H1 (cell line): ENCODE results near the gene CD44. TPM values are rescaled to one million over a fixed set of nuclear protein-coding genes. Genes with fewer than 3 reads are reported as not detected.

Experiments used
- CTCF ChIA-PET: fragments of 300-600 bp; sonication (Branson Sonifier 250); formaldehyde crosslinking; loops from one replicate; lab custom pipeline; 2021; ENCODE audit not compliant: partially characterized antibody; lab: Charles Lee
- POLR2A ChIA-PET: fragments of 300-600 bp; sonication (Branson Sonifier 250); formaldehyde crosslinking; loops from one replicate; lab custom pipeline; 2021; ENCODE audit warnings: inconsistent platforms; ENCODE audit not compliant: partially characterized antibody; lab: Charles Lee
- DNase-seq, 2 experiments: peaks; one replicate each; pipeline versions ENCODE4 v3.0.0 to v3.0.0-alpha.2; 2010 to 2022; ENCODE audit warnings: low spot score in 2 of 2, low read depth in 1 of 2, mixed read lengths in 1 of 2
- FAIRE-seq: peaks from 2 replicates; lab custom pipeline; 2011; peaks lifted over from hg19 to GRCh38; lab: Jason Lieb, UNC
- H2AFZ ChIP-seq: 2 replicates; pipeline ENCODE4 v1.8.1; 2012; ENCODE audit warnings: low read length, inconsistent platforms
- H2AK5ac ChIP-seq: 2 replicates; pipeline ENCODE4 v1.6.1; 2013; ENCODE audit warnings: low read depth, low read length
- H2BK120ac ChIP-seq: replicated peaks from 2 replicates; pipeline ENCODE3; 2013; ENCODE audit warnings: low read depth, low read length, inconsistent platforms
- H2BK12ac ChIP-seq: 2 replicates; pipeline ENCODE4 v1.6.1; 2013; ENCODE audit warnings: low read depth, low read length
- H2BK15ac ChIP-seq: 2 replicates; pipeline ENCODE4 v1.6.1; 2013; ENCODE audit warnings: low read length
- H2BK20ac ChIP-seq: 2 replicates; pipeline ENCODE4 v1.6.1; 2013; ENCODE audit warnings: low read length
- H2BK5ac ChIP-seq: 2 replicates; pipeline ENCODE4 v1.6.1; 2013; ENCODE audit warnings: low read depth, low read length
- H3K14ac ChIP-seq: 2 replicates; pipeline ENCODE4 v1.6.1; 2013; ENCODE audit warnings: inconsistent platforms; ENCODE audit not compliant: insufficient read length
- H3K18ac ChIP-seq: 2 replicates; pipeline ENCODE4 v1.6.1; 2013; ENCODE audit warnings: low read length; ENCODE audit errors: extremely low read depth
- H3K23ac ChIP-seq: 2 replicates; pipeline ENCODE4 v1.6.1; 2013; ENCODE audit warnings: inconsistent platforms; ENCODE audit not compliant: insufficient read length
- H3K23me2 ChIP-seq: 2 replicates; pipeline ENCODE4 v1.6.1; 2013; ENCODE audit warnings: low read depth, low read length
- H3K27ac ChIP-seq: 2 replicates; pipeline ENCODE4 v1.6.1; 2011; ENCODE audit warnings: low read depth, low read length, inconsistent platforms
- H3K27me3 ChIP-seq, 4 experiments: replicated peaks in 1 of 4; 1 replicate in 1 of 4; 2 replicates in 3 of 4; pipeline versions ENCODE4 v1.6.1 to v1.8.1; 2011 to 2013; ENCODE audit warnings: low read length in 3 of 4, mild to moderate bottlenecking in 3 of 4, inconsistent platforms in 2 of 4, mixed read lengths in 2 of 4, moderate library complexity in 1 of 4; ENCODE audit not compliant: control insufficient read depth in 3 of 4, insufficient read depth in 3 of 4; ENCODE audit errors: extremely low read depth in 1 of 4
- H3K36me3 ChIP-seq, 4 experiments: 2 replicates each; pipeline versions ENCODE4 v1.6.1 to v1.8.1; 2011 to 2013; ENCODE audit warnings: mild to moderate bottlenecking in 4 of 4, low read length in 3 of 4, moderate library complexity in 2 of 4, control low read depth in 1 of 4, inconsistent platforms in 1 of 4; ENCODE audit not compliant: insufficient read depth in 4 of 4, control insufficient read depth in 2 of 4
- H3K4ac ChIP-seq: replicated peaks from 2 replicates; pipeline ENCODE3; 2013; ENCODE audit warnings: low read length, low read depth, mixed read lengths, inconsistent platforms; ENCODE audit not compliant: insufficient read length
- H3K4me1 ChIP-seq, 4 experiments: replicated peaks in 1 of 4; 1 replicate in 1 of 4; 2 replicates in 3 of 4; pipeline versions ENCODE4 v1.6.1 to v1.8.1; 2011 to 2013; ENCODE audit warnings: low read length in 3 of 4, inconsistent platforms in 2 of 4, mixed read lengths in 1 of 4; ENCODE audit not compliant: insufficient read depth in 4 of 4, control insufficient read depth in 3 of 4
- H3K4me2 ChIP-seq, 2 experiments: 2 replicates each; pipeline versions ENCODE4 v1.6.1 to v1.8.1; 2011 to 2013; ENCODE audit warnings: low read depth in 2 of 2, low read length in 2 of 2, control low read depth in 1 of 2, inconsistent platforms in 1 of 2, mild to moderate bottlenecking in 1 of 2; ENCODE audit not compliant: insufficient read depth in 1 of 2
- H3K4me3 ChIP-seq, 4 experiments: fragments of 200-600, 300-600 bp in 1 of 4; sonication (generic), shearing (Covaris generic), sonication (Bioruptor Twin) in 1 of 4; 2 replicates each; pipeline versions ENCODE4 v1.5.1 to v1.8.1; 2011 to 2016; ENCODE audit warnings: low read length in 4 of 4, low read depth in 3 of 4, control low read depth in 2 of 4, inconsistent platforms in 2 of 4, mild to moderate bottlenecking in 2 of 4, mixed read lengths in 1 of 4, moderate library complexity in 1 of 4; ENCODE audit not compliant: insufficient read depth in 2 of 4; ENCODE audit errors: extremely low read depth in 1 of 4
- H3K56ac ChIP-seq: replicated peaks from 2 replicates; pipeline ENCODE3; 2013; ENCODE audit warnings: low read depth, mild to moderate bottlenecking, mixed read lengths, low read length, inconsistent platforms; ENCODE audit not compliant: insufficient read length
- H3K79me1 ChIP-seq: 2 replicates; pipeline ENCODE4 v1.6.1; 2013; ENCODE audit warnings: low read depth, low read length, control low read depth
- H3K79me2 ChIP-seq, 2 experiments: 2 replicates each; pipeline versions ENCODE4 v1.6.1 to v1.8.1; 2012 to 2013; ENCODE audit warnings: low read length in 2 of 2, mild to moderate bottlenecking in 2 of 2, inconsistent platforms in 1 of 2; ENCODE audit not compliant: insufficient read depth in 2 of 2, control insufficient read depth in 1 of 2
- H3K9ac ChIP-seq, 4 experiments: replicated peaks in 1 of 4; 1 replicate in 1 of 4; 2 replicates in 3 of 4; pipeline versions ENCODE4 v1.6.1 to v1.8.1; 2011 to 2013; ENCODE audit warnings: low read depth in 3 of 4, low read length in 3 of 4, control low read depth in 2 of 4, mild to moderate bottlenecking in 2 of 4, moderate library complexity in 2 of 4, inconsistent platforms in 1 of 4; ENCODE audit errors: extremely low read depth in 1 of 4
- H3K9me3 ChIP-seq, 2 experiments: 2 replicates each; pipeline versions ENCODE4 v1.6.1 to v1.8.1; 2012 to 2013; ENCODE audit warnings: mild to moderate bottlenecking in 2 of 2, moderate library complexity in 2 of 2, control low read depth in 1 of 2, inconsistent platforms in 1 of 2, low read depth in 1 of 2, low read length in 1 of 2, mixed read lengths in 1 of 2; ENCODE audit not compliant: insufficient read depth in 2 of 2
- H4K20me1 ChIP-seq, 2 experiments: replicated peaks in 1 of 2; 2 replicates each; pipeline versions ENCODE3 to v1.8.1; 2011 to 2013; ENCODE audit warnings: inconsistent platforms in 2 of 2, low read length in 2 of 2, mild to moderate bottlenecking in 1 of 2; ENCODE audit not compliant: insufficient read depth in 2 of 2, control insufficient read depth in 1 of 2
- H4K5ac ChIP-seq: 2 replicates; pipeline ENCODE4 v1.6.1; 2013; ENCODE audit warnings: low read length, low read depth, mixed read lengths, inconsistent platforms; ENCODE audit not compliant: insufficient read length
- H4K8ac ChIP-seq: 2 replicates; pipeline ENCODE4 v1.8.0; 2013; ENCODE audit warnings: mild to moderate bottlenecking, moderate library complexity, low read length, inconsistent platforms; ENCODE audit not compliant: insufficient read depth; ENCODE audit errors: extremely low read depth
- H4K91ac ChIP-seq: replicated peaks from 2 replicates; pipeline ENCODE3; 2013; ENCODE audit warnings: low read length, mixed read lengths, inconsistent platforms; ENCODE audit not compliant: insufficient read length
- CBX5 ChIP-seq: fragments of 300-800, 300-1000 bp; sonication (generic); IDR thresholded peaks from 2 replicates; pipeline ENCODE4 v1.7.1; 2016; ENCODE audit warnings: antibody characterized with exemption, low read length, low read depth
- CEBPB ChIP-seq: IDR thresholded peaks from 2 replicates; pipeline ENCODE4 v1.6.1; 2012; ENCODE audit warnings: low read depth, low read length
- CHD2 ChIP-seq: IDR thresholded peaks from 2 replicates; pipeline ENCODE4 v1.6.1; 2012; ENCODE audit warnings: low read length, improper control_type of control experiment
- RBBP5 ChIP-seq: IDR thresholded peaks from 2 replicates; pipeline ENCODE4 v1.7.1; 2012; ENCODE audit warnings: low read depth, mild to moderate bottlenecking, inconsistent platforms, low read length, moderate library complexity, borderline replicate concordance
- RNF2 ChIP-seq: fragments of 200-900, 300-1000 bp; sonication (generic); IDR thresholded peaks from 2 replicates; pipeline ENCODE4 v1.7.1; 2016; ENCODE audit warnings: borderline replicate concordance, low read depth, mild to moderate bottlenecking, antibody characterized with exemption, low read length; ENCODE audit not compliant: poor library complexity, severe bottlenecking; ENCODE audit errors: missing control alignments
- SIRT6 ChIP-seq: IDR thresholded peaks from one replicate; pipeline ENCODE4 v1.7.1; 2012; ENCODE audit warnings: low read length, inconsistent platforms
- TEAD4 ChIP-seq: IDR thresholded peaks from 2 replicates; pipeline ENCODE4 v1.6.1; 2012; ENCODE audit warnings: low read depth, low read length, inconsistent platforms, mixed read lengths
- WGBS, 2 experiments: shearing (Covaris generic) in 1 of 2; methylation state at CpG; one replicate each; pipeline versions ENCODE4 v1.1.6 to v1.1.7; 2013 to 2015; ENCODE audit warnings: low lambda C conversion rate in 2 of 2, mixed read lengths in 2 of 2, inconsistent platforms in 1 of 2, low coverage in 1 of 2, missing lambda C conversion rate in 1 of 2; ENCODE audit not compliant: insufficient replicate concordance in 2 of 2, insufficient coverage in 1 of 2, insufficient read length in 1 of 2; ENCODE audit errors: extremely low coverage in 1 of 2, missing lambda C conversion rate in 1 of 2; 5-methylcytosine and 5-hydroxymethylcytosine counted together
- polyA plus RNA-seq, 7 experiments: library from polyadenylated mRNA; depleted of rRNA in 3 of 7; stranded (reverse) in 5 of 7; unstranded in 2 of 7; fragments of >200 nt in 5 of 7; fragments of 200-250 nt in 2 of 7; gene quantifications; 1 replicate in 5 of 7; 2 replicates in 1 of 7; 4 replicates in 1 of 7; pipeline versions ENCODE4 v1.2.1 to v1.2.3, GENCODE V29; 2011 to 2013; ENCODE audit warnings: missing spikeins in 2 of 7, mixed read lengths in 2 of 7
- total RNA-seq: library from RNA; stranded (reverse); fragmentation: NEBNext Ultra II Directional; extraction: Animal tissue kit (Norgen Biotek cat#: 25700); gene quantifications from 2 replicates; pipeline ENCODE4 v1.2.1, GENCODE V29; 2021
- TF ChIP-seq, protein P1 (sequence below): IDR thresholded peaks from 2 replicates; pipeline ENCODE4 v1.6.1; 2012; ENCODE audit warnings: inconsistent platforms
- TF ChIP-seq, protein P2 (sequence below): IDR thresholded peaks from 2 replicates; pipeline ENCODE4 v1.6.1; 2012; ENCODE audit warnings: inconsistent platforms

The CD44 gene
- total and polyA plus RNA-seq, 2 of the 8 experiments (the other 6 are each of a cell fraction or from before 2014, with no cell fraction given), result 11.8 to 13.7 TPM

DNA sequence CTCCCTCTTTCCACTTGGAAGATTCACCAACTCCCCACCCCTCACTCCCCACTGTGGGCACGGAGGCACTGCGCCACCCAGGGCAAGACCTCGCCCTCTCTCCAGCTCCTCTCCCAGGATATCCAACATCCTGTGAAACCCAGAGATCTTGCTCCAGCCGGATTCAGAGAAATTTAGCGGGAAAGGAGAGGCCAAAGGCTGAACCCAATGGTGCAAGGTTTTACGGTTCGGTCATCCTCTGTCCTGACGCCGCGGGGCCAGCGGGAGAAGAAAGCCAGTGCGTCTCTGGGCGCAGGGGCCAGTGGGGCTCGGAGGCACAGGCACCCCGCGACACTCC is 397 bp upstream of the CD44 start:
- Histone ChIP-seq H4K20me1 (no peaks in the 10 kb centered on the region), H3K27ac (no peak overlapping the region), H2AFZ (peak overlapping the region; percentile 69), H4K8ac (peak overlapping the region; percentile 84; the same call in 1 of the 2 replicates), H3K56ac (no peak overlapping the region), H3K79me1 (no peaks in the 10 kb centered on the region)
- FAIRE-seq (no peak), DNase-seq (no peak)
- TF ChIP-seq RNF2 (no peak), TEAD4 (no peak), SIRT6 (no peak), CBX5 (no peak), RBBP5 (no peak), CHD2 (no peak), CEBPB (no peak)
- TF ChIP-seq, protein P1, sequence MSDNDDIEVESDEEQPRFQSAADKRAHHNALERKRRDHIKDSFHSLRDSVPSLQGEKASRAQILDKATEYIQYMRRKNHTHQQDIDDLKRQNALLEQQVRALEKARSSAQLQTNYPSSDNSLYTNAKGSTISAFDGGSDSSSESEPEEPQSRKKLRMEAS, result peak; percentile 37; the same call in 1 of the 2 replicates
- TF ChIP-seq, protein P2, sequence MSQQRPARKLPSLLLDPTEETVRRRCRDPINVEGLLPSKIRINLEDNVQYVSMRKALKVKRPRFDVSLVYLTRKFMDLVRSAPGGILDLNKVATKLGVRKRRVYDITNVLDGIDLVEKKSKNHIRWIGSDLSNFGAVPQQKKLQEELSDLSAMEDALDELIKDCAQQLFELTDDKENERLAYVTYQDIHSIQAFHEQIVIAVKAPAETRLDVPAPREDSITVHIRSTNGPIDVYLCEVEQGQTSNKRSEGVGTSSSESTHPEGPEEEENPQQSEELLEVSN, result peak; percentile 96
- TF ChIP-seq, all 59 proteins: peak for 2
- no peak overlapping the region for H2AK5ac ChIP-seq
- CTCF ChIA-PET, result interaction anchor here (0.6 to 1.8 kb wide), 4 partner anchors 16 to 99 kb away, joined by 3 to 5 read pairs (median 4); no protein-coding TSS in a partner anchor
- peaks cover 21 to 35% (median 31%) of the 10 kb centered on the region in 4 experiments for H3K27me3 ChIP-seq
- peak overlapping the region; percentile 91 to 97 for H3K4me2 ChIP-seq
- H3K36me3 ChIP-seq, result no peaks in the 10 kb centered on the region
- POLR2A ChIA-PET, result interaction anchor here (1.5 to 2.3 kb wide), 2 partner anchors 13 to 99 kb away, joined by 3 to 10 read pairs; no protein-coding TSS in a partner anchor
- no peak overlapping the region; the same call in 1 of the 2 replicates for H2BK20ac ChIP-seq
- H3K23me2 ChIP-seq, result peaks cover 17% of the 10 kb centered on the region
- peak overlapping the region in 3 of 4 experiments; percentile 42 to 69 (median 68); a peak in 3 of 7 replicates for H3K9ac ChIP-seq
- no peak overlapping the region for H3K14ac ChIP-seq
- H3K79me2 ChIP-seq, result no peaks in the 10 kb centered on the region
- peaks cover 0 to 8% (median 3%) of the 10 kb centered on the region in 4 experiments; a peak in 5 of 7 replicates for H3K4me1 ChIP-seq
- peak overlapping the region; percentile 50 to 71 (median 57) for H3K4me3 ChIP-seq
- H2BK120ac ChIP-seq, result no peak overlapping the region
- peak overlapping the region; percentile 53; the same call in 1 of the 2 replicates for H2BK15ac ChIP-seq
- H3K23ac ChIP-seq, result no peak overlapping the region
- WGBS, 2 experiments, result 5% methylated on average over 7 of the region's 16 CpGs; no CpG with 5 or more reads in 1 of the 2 experiments
- peak overlapping the region; percentile 96 for H3K18ac ChIP-seq
- H4K91ac ChIP-seq, result no peak overlapping the region
- H2BK5ac ChIP-seq, result no peak overlapping the region
- H3K9me3 ChIP-seq, result no peaks in the 10 kb centered on the region
- no peak overlapping the region for H3K4ac ChIP-seq
- peak overlapping the region; percentile 98; the same call in 1 of the 2 replicates for H2BK12ac ChIP-seq
- H4K5ac ChIP-seq, result no peak overlapping the region
